ENCODE results near the gene ZNF548. TPM values are rescaled to one million over a fixed set of nuclear protein-coding genes. Genes with fewer than 3 reads are reported as not detected.
"Not testable (repeated sequence)": the region's sequence is repeated elsewhere in the genome, so short reads cannot be mapped to it uniquely, and the experiment has no call there.

Gene ZNF548
- polyA plus RNA-seq, 4 donors, result 2.2 to 25.2 (median 4.3) TPM

- peaks cover 6 to 29% (median 26%) of the 10 kb centered on the region in 3 donors for H3K36me3 ChIP-seq (ENCODE audit: control insufficient read depth in 3 of 3, insufficient read depth in 2 of 3, low read depth in 1 of 3, low read length in 3 of 3)
- no peaks in the 10 kb centered on the region for H3K27me3 ChIP-seq (ENCODE audit: control insufficient read depth in 3 of 3, insufficient read depth in 3 of 3, low read length in 3 of 3)
- peaks cover 2 to 7% (median 4%) of the 10 kb centered on the region in 3 donors for H3K4me1 ChIP-seq (ENCODE audit: control insufficient read depth in 3 of 3, insufficient read depth in 2 of 3, low read depth in 1 of 3, low read length in 2 of 3)
- H3K27ac ChIP-seq (ENCODE audit: low read depth in 1 of 3, low read length in 2 of 3), result no peak overlapping the region
- peaks cover 0 to 2% of the 10 kb centered on the region in 2 donors for H3K9me3 ChIP-seq (ENCODE audit: control insufficient read depth in 2 of 2, insufficient read depth in 1 of 2, low read depth in 1 of 2, low read length in 1 of 2)
- no peak overlapping the region for H3K4me3 ChIP-seq (ENCODE audit: low read depth in 1 of 3, low read length in 3 of 3)
- FAIRE-seq (no peak), DNase-seq (no peak)
Measured at GRCh38 chr19:57359300-57359699, 30.4 kb upstream of the ZNF548 start.

DNA sequence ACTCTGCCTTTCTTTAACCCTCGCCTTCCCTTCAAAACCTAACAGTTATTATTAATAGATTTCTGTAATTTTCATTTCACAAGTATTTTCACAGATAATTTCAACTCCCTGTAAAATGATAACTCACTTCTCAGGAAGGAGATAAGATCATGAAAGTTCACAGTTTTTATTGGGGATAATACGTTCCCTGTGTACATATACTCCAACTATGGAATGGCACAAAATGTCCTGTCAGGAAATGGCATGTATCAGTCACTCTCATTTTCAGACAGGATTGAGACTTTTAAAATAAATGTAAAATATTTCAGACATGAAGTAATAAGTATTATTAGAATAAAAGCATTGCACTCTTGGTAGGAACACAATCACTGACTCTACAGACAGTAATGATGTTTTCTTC, 27.2 kb upstream of the ZNF548 start:
- Histone ChIP-seq H3K9me3 (ENCODE audit: control insufficient read depth in 2 of 2, insufficient read depth in 1 of 2, low read depth in 1 of 2, low read length in 1 of 2) (peaks cover 0 to 2% of the 10 kb centered on the region in 2 donors), H3K4me3 (ENCODE audit: low read depth in 1 of 3, low read length in 3 of 3) (peak overlapping the region in 2 of 3 donors; percentile 72 to 82), H3K27ac (ENCODE audit: low read depth in 1 of 3, low read length in 2 of 3) (peak overlapping the region in 2 of 3 donors; percentile 85 to 94), H3K4me1 (ENCODE audit: control insufficient read depth in 3 of 3, insufficient read depth in 2 of 3, low read depth in 1 of 3, low read length in 2 of 3) (peaks cover 2 to 8% (median 4%) of the 10 kb centered on the region in 3 donors), H3K36me3 (ENCODE audit: control insufficient read depth in 3 of 3, insufficient read depth in 2 of 3, low read depth in 1 of 3, low read length in 3 of 3) (peaks cover 0 to 2% (median 2%) of the 10 kb centered on the region in 3 donors), H3K27me3 (ENCODE audit: control insufficient read depth in 3 of 3, insufficient read depth in 3 of 3, low read length in 3 of 3) (no peaks in the 10 kb centered on the region)
- FAIRE-seq, result no peak
- 68 to 74% (median 69%) methylated on average over 2 of the region's 2 CpGs for WGBS, 3 donors
- no peak for DNase-seq

DNA sequence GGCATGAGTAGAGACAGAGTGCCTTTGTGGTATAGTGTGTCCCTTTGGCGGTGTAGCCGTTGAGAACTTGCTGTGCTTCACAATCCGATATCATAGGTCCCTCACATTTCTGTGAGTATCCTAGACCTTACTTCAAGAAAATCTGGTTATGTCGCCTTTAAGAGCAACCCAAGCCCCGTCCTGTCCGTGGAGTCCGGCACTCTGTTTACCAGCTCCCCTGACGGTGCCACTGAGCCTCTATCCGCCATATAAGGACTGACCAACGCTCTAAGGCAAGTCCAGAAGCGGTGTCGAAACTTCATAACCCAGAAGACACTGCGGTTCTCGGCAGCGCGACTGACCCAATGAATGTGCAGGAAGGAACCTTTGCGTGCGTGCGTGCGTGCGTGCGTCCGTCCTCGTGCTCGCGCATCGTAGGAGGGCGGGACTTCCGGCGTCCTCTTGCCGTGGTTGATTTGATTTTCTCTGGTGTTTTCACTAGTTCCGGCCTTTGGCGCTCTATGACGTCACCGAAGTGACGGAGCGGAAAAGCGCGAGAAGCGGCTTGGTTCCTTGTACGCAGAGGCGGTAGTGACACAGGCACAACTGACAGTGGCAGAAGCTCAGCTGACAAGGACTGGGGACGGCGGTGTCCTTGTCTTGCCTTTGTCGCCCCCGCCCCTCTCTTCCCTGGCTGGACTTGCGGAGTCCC, 26.5 kb upstream of the ZNF548 start, which contains the start of the genes TRAPPC2B and ZNF547:
TRAPPC2B (plus strand) TSS at position 555 of the 691 bp plus-strand sequence. CDS start 1,283 bp downstream, outside the sequence.
ZNF547 (plus strand) TSS at position 555 of the 691 bp plus-strand sequence. CDS start 5,005 bp downstream, outside the sequence.
- Histone ChIP-seq H3K4me3 (ENCODE audit: low read depth in 1 of 3, low read length in 3 of 3) (peak within 1 kb of the TSS; percentile 72 to 87 (median 82)), H3K4me1 (ENCODE audit: control insufficient read depth in 3 of 3, insufficient read depth in 2 of 3, low read depth in 1 of 3, low read length in 2 of 3) (peaks cover 2 to 8% (median 4%) of the 10 kb centered on the region in 3 donors), H3K9me3 (ENCODE audit: control insufficient read depth in 2 of 2, insufficient read depth in 1 of 2, low read depth in 1 of 2, low read length in 1 of 2) (no peaks in the 10 kb centered on the region), H3K27me3 (ENCODE audit: control insufficient read depth in 3 of 3, insufficient read depth in 3 of 3, low read length in 3 of 3) (no peaks in the 10 kb centered on the region), H3K36me3 (ENCODE audit: control insufficient read depth in 3 of 3, insufficient read depth in 2 of 3, low read depth in 1 of 3, low read length in 3 of 3) (no peaks in the 10 kb centered on the region), H3K27ac (ENCODE audit: low read depth in 1 of 3, low read length in 2 of 3) (peak within 1 kb of the TSS; percentile 82 to 95 (median 91))
- peak; percentile 59 for FAIRE-seq
- peak; percentile 98 to 100 for DNase-seq
- WGBS, 3 donors, result 1 to 2% (median 1%) methylated on average over 44 to 47 of the region's 47 CpGs

DNA sequence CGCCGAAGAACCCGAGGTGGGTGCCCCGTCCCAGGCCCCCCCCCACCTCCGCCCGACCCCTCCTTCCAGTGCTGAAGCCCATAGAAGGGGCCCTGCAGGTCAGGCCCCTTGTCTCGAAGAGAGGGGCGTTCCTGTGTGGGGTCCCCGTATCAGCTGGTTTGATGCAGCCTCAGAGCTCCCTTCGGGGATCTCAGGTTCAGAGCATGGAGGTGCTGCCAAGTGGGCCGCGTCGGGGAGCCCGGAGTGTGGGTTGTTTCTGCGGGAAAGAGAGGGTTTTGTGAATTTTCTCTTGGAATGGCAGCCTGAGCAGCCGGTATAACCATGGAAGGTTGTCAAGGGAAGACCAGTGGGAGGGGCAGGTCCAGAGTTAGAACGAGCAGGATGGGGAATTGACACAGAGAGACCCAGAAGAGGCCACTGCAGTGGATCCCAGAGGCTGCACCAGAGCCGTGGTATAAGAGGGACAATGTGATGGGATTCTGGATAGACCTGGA, 25.9 kb upstream of the ZNF548 start:
- FAIRE-seq, result no peak
- Histone ChIP-seq H3K4me3 (ENCODE audit: low read depth in 1 of 3, low read length in 3 of 3) (peak overlapping the region; percentile 72 to 87 (median 82)), H3K27me3 (ENCODE audit: control insufficient read depth in 3 of 3, insufficient read depth in 3 of 3, low read length in 3 of 3) (no peaks in the 10 kb centered on the region), H3K9me3 (ENCODE audit: control insufficient read depth in 2 of 2, insufficient read depth in 1 of 2, low read depth in 1 of 2, low read length in 1 of 2) (no peaks in the 10 kb centered on the region), H3K36me3 (ENCODE audit: control insufficient read depth in 3 of 3, insufficient read depth in 2 of 3, low read depth in 1 of 3, low read length in 3 of 3) (no peaks in the 10 kb centered on the region), H3K27ac (ENCODE audit: low read depth in 1 of 3, low read length in 2 of 3) (peak overlapping the region; percentile 75 to 95 (median 91)), H3K4me1 (ENCODE audit: control insufficient read depth in 3 of 3, insufficient read depth in 2 of 3, low read depth in 1 of 3, low read length in 2 of 3) (peaks cover 2 to 8% (median 4%) of the 10 kb centered on the region in 3 donors)
- DNase-seq, result peak; percentile 1 to 62
- 1 to 3% (median 3%) methylated on average over 14 to 18 of the region's 18 CpGs for WGBS, 3 donors

- FAIRE-seq (no peak), DNase-seq (no peak)
- H3K4me1 ChIP-seq (ENCODE audit: control insufficient read depth in 3 of 3, insufficient read depth in 2 of 3, low read depth in 1 of 3, low read length in 2 of 3), result peaks cover 2 to 8% (median 4%) of the 10 kb centered on the region in 3 donors
- H3K9me3 ChIP-seq (ENCODE audit: control insufficient read depth in 2 of 2, insufficient read depth in 1 of 2, low read depth in 1 of 2, low read length in 1 of 2), result no peaks in the 10 kb centered on the region
- H3K4me3 ChIP-seq (ENCODE audit: low read depth in 1 of 3, low read length in 3 of 3), result peak overlapping the region in 1 of 3 donors; percentile 1
- 94 to 97% (median 97%) methylated on average over 2 of the region's 2 CpGs for WGBS, 3 donors
- H3K36me3 ChIP-seq (ENCODE audit: control insufficient read depth in 3 of 3, insufficient read depth in 2 of 3, low read depth in 1 of 3, low read length in 3 of 3), result peaks cover 0 to under 1% (median 0%) of the 10 kb centered on the region in 3 donors
- H3K27ac ChIP-seq (ENCODE audit: low read depth in 1 of 3, low read length in 2 of 3), result no peak overlapping the region
- no peaks in the 10 kb centered on the region for H3K27me3 ChIP-seq (ENCODE audit: control insufficient read depth in 3 of 3, insufficient read depth in 3 of 3, low read length in 3 of 3)
Measured at GRCh38 chr19:57366776-57367175, 22.9 kb upstream of the ZNF548 start.

GRCh38 chr19:57374179-57374578, 15.5 kb upstream of the ZNF548 start:
- 95 to 98% (median 97%) methylated on average over 6 of the region's 6 CpGs for WGBS, 3 donors
- Histone ChIP-seq H3K9me3 (ENCODE audit: control insufficient read depth in 2 of 2, insufficient read depth in 1 of 2, low read depth in 1 of 2, low read length in 1 of 2) (peaks cover 2 to 35% of the 10 kb centered on the region in 2 donors), H3K4me3 (ENCODE audit: low read depth in 1 of 3, low read length in 3 of 3) (no peak overlapping the region), H3K4me1 (ENCODE audit: control insufficient read depth in 3 of 3, insufficient read depth in 2 of 3, low read depth in 1 of 3, low read length in 2 of 3) (no peaks in the 10 kb centered on the region), H3K36me3 (ENCODE audit: control insufficient read depth in 3 of 3, insufficient read depth in 2 of 3, low read depth in 1 of 3, low read length in 3 of 3) (peaks cover 4 to 28% (median 5%) of the 10 kb centered on the region in 3 donors), H3K27ac (ENCODE audit: low read depth in 1 of 3, low read length in 2 of 3) (no peak overlapping the region), H3K27me3 (ENCODE audit: control insufficient read depth in 3 of 3, insufficient read depth in 3 of 3, low read length in 3 of 3) (no peaks in the 10 kb centered on the region)
- no peak for DNase-seq
- FAIRE-seq, result no peak

- not testable (repeated sequence) for DNase-seq; H3K4me3 ChIP-seq (ENCODE audit: low read depth in 1 of 3, low read length in 3 of 3)
Measured at GRCh38 chr19:57374647-57375046, 15.0 kb upstream of the ZNF548 start.

DNA sequence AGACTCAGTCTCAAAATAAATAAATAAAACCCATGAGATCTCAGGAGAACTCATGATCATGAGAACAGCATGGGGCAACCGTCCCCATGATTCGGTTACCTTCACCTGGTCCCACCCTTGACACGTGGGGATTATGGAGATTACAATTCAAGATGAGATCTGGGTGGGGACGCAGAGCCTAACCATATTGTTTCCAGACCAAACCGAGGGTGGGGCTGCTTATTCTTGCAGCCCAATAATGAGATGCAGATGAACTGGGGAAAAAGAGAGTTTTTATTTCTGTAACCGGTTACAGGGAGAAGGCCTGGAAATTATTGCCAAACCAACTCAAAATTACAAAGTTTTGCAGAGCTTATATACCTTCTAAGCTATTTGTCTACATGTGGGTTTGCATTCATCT, 13.5 kb upstream of the ZNF548 start:
- FAIRE-seq, result no peak
- 95 to 97% (median 96%) methylated on average over 6 of the region's 6 CpGs for WGBS, 3 donors
- H3K36me3 ChIP-seq (ENCODE audit: control insufficient read depth in 3 of 3, insufficient read depth in 2 of 3, low read depth in 1 of 3, low read length in 3 of 3), result peaks cover 4 to 28% (median 5%) of the 10 kb centered on the region in 3 donors

More at GRCh38 chr19:57374647-57375046, 15.0 kb upstream of the ZNF548 start:
- H3K4me1 ChIP-seq (ENCODE audit: control insufficient read depth in 3 of 3, insufficient read depth in 2 of 3, low read depth in 1 of 3, low read length in 2 of 3); H3K27me3 ChIP-seq (ENCODE audit: control insufficient read depth in 3 of 3, insufficient read depth in 3 of 3, low read length in 3 of 3); FAIRE-seq; H3K27ac ChIP-seq (ENCODE audit: low read depth in 1 of 3, low read length in 2 of 3): not testable (repeated sequence)
- H3K9me3 ChIP-seq (ENCODE audit: control insufficient read depth in 2 of 2, insufficient read depth in 1 of 2, low read depth in 1 of 2, low read length in 1 of 2), result peaks cover 2 to 37% of the 10 kb centered on the region in 2 donors
- H3K36me3 ChIP-seq (ENCODE audit: control insufficient read depth in 3 of 3, insufficient read depth in 2 of 3, low read depth in 1 of 3, low read length in 3 of 3), result peaks cover 4 to 28% (median 5%) of the 10 kb centered on the region in 3 donors
- WGBS, 3 donors, result 92 to 97% (median 97%) methylated on average over 2 of the region's 2 CpGs

More for the DNA sequence above, 13.5 kb upstream of the ZNF548 start:
- H3K27me3 ChIP-seq (ENCODE audit: control insufficient read depth in 3 of 3, insufficient read depth in 3 of 3, low read length in 3 of 3), result no peaks in the 10 kb centered on the region
- no peaks in the 10 kb centered on the region for H3K4me1 ChIP-seq (ENCODE audit: control insufficient read depth in 3 of 3, insufficient read depth in 2 of 3, low read depth in 1 of 3, low read length in 2 of 3)
- no peak for DNase-seq
- no peak overlapping the region for H3K27ac ChIP-seq (ENCODE audit: low read depth in 1 of 3, low read length in 2 of 3)
- no peak overlapping the region for H3K4me3 ChIP-seq (ENCODE audit: low read depth in 1 of 3, low read length in 3 of 3)
- peaks cover 2 to 42% of the 10 kb centered on the region in 2 donors for H3K9me3 ChIP-seq (ENCODE audit: control insufficient read depth in 2 of 2, insufficient read depth in 1 of 2, low read depth in 1 of 2, low read length in 1 of 2)

All from small intestine (tissue), 7 donors.